Inflammatory macrophage (primary cell): ENCODE measurements around the gene PLIN1.
"Not testable (repeated sequence)": the region's sequence is repeated elsewhere in the genome, so short reads cannot be mapped to it uniquely, and the experiment has no call there.

Experiments used
- DNase-seq, 2 donors: peaks; one replicate each; pipeline ENCODE4 v3.0.0-alpha.2; 2020 to 2022
- total RNA-seq, 18 experiments: gene quantifications; one replicate each; lab custom pipeline; 2026; ENCODE audit warnings: mixed read lengths in 6 of 18, inconsistent platforms in 2 of 18; lab: John Stamatoyannopoulos, UW

PLIN1 gene, protein sequence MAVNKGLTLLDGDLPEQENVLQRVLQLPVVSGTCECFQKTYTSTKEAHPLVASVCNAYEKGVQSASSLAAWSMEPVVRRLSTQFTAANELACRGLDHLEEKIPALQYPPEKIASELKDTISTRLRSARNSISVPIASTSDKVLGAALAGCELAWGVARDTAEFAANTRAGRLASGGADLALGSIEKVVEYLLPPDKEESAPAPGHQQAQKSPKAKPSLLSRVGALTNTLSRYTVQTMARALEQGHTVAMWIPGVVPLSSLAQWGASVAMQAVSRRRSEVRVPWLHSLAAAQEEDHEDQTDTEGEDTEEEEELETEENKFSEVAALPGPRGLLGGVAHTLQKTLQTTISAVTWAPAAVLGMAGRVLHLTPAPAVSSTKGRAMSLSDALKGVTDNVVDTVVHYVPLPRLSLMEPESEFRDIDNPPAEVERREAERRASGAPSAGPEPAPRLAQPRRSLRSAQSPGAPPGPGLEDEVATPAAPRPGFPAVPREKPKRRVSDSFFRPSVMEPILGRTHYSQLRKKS
- 0 to 0.18 (median 0.05) reads per million in 18 experiments for total RNA-seq

DNA sequence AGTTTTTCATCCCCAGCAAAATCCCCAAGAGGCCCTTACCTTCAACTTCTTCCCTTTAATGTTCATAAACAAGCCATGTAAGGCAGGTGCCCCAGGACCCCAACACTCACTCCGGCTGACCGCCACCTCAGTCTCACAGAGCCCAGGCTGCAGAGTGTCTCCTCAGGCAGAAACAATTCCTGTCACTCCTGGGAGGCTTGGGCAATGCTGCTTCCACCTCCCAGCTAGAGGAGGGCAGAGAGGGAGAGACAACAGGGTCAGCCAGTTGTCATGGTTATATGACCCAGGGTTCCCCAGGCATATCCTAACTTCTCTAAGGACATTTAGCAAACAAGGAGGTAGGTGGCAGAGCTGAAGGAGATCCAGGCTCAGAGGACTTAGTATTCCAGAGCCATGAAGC is at the start of gene PLIN1:
TSS of gene PLIN1 (minus strand) at position 156 of the 400 bp plus-strand sequence. CDS start 1,878 bp downstream, outside the sequence.
- DNase-seq: no peak

DNA sequence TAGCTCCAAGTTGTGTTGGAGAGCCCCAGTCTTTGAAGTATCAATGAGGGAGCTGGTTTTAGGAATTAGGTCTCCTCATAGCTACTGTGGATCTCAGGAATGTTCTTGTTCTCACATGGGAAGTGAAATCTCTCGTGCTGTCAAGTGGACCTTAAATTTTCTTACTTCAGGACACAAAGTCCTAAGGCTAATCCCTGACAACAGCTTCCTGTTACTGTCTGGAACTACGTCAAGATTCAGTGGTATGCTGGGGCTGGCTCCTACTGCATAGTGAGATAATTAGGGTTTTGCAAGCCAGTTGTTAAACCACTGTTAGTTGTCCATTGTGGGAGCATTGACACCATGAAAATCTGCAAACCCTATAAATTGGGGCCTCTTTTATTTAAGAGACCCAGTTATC is 49.1 kb upstream of the PLIN1 start:
- DNase-seq: no peak

DNA sequence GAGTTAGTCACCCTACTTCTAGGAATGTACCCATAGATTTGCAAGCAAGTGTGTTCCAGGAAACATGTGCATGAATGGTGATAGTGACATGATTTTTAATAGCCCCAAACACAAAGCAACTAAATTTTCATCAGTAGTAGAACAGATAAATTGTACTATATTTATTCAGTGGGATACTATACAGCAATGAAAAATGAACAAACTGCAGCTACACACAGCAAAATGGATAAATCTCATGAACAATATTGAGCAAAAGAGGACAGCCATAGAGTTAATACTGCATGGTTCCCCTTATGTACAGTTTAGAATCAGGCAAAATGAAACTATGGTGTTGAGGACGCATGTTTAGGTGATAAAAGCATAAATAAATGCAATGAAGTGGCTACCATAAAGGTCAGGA is 45.9 kb upstream of the PLIN1 start:
- no peak for DNase-seq

DNA sequence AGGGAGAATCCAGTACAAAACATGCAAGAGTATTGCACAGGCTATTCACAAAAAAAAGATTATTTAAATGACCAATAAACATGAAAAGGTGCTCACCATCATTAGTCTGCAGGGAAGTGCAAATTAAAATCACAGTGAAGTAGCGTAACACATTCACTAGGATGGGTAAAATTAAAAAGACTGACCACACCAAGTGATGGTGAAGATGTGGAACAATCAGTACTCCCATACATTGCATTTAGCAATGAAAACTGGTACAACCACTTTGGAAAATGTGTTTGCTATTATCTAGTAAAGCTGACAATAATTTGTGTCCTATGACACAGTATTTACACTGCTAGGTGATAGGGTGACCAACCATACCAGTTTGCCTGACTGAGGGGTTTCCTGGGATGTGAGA is 45.5 kb upstream of the PLIN1 start:
- no peak for DNase-seq

DNA sequence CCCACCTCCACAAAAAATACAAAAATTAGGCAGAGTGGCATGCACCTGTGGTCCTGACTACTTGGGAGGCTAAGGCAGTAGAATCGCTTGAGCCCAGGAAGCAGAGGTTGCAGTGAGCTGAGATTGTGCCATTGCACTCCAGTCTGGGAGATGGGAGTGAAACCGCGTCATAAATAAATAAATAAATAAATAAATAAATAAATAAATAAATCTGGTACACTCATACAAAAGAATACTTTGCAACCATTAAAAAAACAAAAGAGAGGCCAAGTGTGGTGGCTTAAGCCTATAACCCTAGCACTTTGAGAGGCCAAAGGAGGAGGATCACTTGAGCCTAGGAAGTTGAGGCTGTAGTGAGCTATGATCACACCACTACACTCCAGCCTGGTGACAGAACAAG is 43.9 kb upstream of the PLIN1 start:
- DNase-seq: no peak

DNA sequence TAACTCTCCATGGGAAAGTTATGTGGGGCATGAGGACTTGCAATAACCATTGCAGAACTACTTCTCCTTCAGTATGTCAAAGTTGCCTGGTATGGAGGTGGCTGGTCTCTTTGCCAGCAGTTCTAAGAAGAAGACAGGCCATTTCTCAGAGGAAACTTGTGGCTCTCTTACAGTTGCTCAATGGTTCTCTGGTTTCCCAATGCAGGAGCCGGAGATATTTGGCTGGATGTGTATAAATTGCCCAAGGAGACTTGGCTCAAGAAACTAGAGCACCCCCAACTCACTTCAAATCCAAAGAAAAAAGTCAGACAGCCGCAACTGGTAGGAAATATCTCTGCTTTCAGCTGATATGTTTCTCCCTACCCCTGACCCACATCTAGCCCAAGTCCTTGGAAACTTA is 35.6 kb upstream of the PLIN1 start:
- DNase-seq: peak; percentile 79 to 90

DNA sequence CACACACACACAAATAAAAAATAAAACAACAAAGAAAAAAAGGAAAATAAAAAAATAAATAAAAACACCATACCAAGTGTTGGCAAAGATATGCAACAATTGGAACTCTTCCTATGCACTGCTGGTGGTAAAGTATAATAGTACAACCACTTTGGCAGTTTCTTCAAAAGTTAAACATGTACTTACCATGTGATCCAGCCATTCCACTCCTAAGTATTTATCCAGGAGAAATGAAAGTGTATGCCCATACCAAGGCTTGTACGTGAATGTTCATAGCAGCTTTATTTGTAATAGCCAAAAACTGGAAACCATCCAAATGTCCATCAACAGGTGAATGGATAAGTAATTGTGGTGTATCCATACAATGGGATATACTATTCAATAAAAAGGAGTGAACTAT is 28.4 kb upstream of the PLIN1 start:
- no peak for DNase-seq

DNA sequence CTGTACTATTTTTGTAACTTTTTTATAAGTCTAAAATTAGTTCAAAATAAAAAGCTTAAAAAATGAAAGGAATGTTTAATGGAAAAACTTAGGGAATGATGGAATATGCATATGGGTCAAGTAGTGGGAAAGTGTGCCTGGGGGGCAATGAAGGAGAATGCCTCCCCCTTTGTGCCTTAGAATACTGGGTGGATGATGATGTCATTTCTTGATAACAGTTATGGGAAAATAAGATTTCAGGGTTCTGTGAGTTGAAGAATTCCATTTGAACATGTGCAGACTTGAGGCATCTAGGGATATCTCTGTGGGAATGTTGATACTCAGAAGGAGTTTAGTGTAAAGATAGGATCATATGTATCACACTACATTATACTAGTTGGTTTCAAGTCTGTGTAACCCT is 25.2 kb upstream of the PLIN1 start:
- no peak for DNase-seq

DNA sequence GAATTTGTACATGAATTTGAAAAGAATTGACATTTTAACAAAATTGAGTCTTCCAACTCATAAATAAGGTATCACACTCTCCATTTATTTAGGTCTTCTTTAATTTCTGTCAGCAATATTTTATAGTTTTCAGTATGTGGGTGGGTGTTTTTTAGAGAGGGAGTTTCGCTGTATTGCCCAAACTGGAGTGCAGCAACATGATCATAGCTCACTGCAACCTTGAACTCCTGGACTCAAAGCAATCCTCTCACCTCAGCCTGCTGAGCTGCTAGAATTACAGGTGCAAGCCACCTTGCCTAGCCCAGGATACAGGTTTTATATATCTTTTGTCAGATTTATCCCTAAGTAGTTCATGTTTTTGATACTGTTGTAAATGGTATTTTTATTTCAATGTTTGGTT is 16.0 kb upstream of the PLIN1 start:
- DNase-seq: no peak

DNA sequence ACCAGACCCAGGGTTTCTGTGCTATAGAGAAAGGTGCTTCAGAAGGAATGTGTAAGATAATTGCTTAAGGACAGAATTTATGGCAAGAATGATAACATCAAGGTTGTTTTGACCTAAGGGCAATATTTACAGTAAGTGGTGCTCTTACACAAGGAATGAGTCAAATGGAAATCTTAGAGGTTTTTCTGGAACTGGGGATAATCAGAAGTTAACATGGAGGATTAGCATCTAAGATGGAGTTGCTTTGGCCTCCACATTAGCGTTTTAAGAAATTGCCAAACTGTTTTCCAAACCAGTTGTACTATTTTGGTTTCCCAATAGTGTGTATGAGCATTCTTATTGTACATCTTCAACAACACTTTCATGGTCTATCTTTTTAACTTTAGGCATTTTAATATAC is 14.5 kb upstream of the PLIN1 start:
- no peak for DNase-seq

DNA sequence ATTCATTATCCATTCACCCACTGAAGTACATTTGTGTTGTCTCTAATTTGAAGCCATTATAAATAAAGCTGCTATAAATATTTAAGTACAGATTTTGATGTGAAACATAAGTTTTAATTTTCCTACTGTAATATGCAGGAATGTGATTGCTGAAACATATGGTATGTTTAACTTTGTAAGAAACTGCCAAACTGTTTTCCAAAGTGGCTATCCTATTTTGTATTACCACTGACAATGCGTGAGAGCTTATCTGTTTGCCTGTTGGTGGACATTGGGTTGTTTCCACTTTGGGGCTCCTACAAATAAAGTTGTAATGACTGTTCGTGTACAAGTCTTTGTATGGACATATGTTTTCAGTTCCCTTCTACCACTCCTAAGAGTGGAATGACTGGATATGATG is 13.9 kb upstream of the PLIN1 start:
- no peak for DNase-seq

DNA sequence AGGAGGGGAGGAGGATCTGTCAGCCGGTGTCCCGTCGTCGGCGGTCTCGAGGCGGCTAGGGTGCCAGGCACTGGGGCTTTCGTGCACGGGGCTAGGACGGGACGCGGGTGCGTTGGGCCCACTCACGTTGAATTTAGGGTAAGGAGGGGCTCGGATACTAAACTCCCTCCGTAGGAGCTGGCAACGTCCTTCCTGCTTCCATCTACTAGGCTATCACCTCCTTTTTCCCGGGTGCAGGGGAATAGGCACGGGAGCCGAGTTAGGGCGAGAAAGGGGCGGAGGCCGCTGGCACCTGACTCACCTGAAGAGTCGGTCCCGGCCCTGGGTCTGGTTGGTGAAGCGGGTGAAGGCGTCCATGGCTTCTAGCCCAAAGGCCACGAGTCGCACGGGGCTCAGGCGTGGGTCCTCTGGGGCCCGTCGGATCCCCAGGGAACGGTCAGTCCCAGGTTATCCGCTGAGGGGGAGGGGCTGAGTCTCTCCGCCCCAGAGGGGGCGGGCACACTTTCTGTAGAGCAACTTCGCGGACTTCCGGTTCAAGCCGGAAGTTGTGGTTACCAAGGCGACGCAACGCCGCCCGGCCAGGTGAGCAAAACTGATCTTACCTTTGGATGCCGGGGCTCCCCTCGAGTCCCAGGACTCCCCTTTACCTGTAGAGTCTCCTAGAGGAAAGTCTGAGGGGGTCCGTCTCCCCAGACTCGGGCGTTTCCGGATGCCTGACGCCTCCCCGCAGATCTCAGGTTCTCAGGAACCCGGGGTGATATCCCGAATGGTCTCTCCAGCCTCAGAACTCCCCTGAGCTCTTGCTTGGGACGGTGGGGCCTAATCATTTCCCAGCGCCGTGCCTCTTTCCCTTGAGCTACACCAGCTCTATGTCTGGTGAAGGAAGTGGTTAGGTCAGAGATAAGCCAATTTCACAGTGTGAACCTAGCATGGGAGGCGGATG is 11.4 kb upstream of the PLIN1 start, which contains the start of the genes PEX11A and WDR93:
TSS of gene PEX11A (minus strand) at position 479 of the 943 bp plus-strand sequence. CDS start at position 357, 122 bp downstream.
TSS of gene WDR93 (plus strand) at position 536 of the 943 bp plus-strand sequence. CDS start 10,936 bp downstream, outside the sequence.
- peak; percentile 66 to 82 for DNase-seq

DNA sequence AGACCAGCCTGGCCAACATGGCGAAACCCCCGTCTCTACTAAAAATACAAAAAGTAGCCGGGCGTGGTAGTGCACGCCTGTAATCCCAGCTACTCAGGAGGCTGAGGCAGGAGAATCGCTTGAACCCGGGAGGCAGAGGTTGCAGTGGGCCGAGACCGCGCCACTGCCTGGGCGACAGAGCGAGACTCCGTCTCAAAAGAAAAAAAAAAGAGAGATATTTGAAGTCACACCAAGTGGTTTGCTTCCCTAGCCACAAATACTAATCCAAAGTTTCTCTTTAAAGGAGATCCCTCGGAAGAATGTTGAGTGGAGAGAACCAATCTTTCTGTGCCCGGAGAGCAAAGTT is 10.7 kb upstream of the PLIN1 start:
- not testable (repeated sequence) for DNase-seq

DNA sequence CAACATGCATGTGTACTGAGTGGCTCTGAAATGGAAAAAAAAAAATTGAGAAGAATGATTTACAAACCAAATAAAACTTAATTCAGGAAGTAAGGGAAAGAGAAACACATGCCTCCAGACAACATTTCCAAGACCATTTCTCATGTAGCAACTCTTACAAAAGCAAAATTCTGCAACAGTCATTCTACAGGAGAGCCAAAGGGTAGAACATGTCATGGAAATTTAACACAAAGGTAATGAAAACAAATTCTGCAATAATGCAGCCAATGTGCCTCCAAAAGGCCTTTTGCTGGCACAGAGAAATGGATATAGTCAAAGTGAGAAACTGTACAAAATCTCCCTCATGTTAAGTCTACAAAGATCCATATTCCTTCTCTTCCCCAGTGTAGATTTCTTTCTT is 7.4 kb upstream of the PLIN1 start:
- no peak for DNase-seq

DNA sequence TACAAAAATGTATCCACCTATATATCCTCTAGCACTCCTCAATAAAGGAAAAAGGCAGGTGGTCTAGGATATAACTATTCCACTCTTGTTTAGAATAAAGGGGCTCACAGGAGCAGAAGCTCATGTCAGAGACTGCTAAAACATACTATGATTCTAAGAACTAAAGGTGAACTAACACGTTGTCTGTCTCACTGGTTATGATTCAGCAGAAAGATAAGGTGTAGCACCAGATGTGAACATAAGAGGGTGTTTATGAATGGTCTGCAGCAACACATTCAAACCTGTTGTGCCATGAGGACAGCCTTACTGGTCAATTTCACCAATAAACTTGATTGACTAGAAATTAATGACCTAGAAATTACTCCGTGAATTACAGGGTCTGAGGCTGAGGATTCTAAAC is 6.8 kb upstream of the PLIN1 start:
- DNase-seq: no peak

DNA sequence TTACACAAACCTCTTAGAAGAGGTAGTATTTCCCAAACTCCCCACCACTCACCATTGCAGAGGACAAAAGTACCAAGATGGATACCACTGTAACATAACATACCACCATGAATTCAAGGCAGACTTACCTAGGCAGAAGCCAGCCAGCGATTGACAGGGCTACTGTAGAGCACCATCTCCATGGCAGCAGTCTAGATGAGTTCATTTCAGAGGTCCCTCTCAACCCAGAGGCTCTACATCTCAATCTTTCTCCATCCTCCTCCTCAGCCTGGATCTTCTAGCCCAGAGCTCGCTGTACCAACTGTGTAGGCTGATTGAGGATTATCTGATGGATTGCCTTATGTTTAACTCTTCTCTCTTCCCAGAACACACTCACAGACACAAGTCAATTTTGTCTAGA is 2.0 kb upstream of the PLIN1 start:
- no peak for DNase-seq

DNA sequence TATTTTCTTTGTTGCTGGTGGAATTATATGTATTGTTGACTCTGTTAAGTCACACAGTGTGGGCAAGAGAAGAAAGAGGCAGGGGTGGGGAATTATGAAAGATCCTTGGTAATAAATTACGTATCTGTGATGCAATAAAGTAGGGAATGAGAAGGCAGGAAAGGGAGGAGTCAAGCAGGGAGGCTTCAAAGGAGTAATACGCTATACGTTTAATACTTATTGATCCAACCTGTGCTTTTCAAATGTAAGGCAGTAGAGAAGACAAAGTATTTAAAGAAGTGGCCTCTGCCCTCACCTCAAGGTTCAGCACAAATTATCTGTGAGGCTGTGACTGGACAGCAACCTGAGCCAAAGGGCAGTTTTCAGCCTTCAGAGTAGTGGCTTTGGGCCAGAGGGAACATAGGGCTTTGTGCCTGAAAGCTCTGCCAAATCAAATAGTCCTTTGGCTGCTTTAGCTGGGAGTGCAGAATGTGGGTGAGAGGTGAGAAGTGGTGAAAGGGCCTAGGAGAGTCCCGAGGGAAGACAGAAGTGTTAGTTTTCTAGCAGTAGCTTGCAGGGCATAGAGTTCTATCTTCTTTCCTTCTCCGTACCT is 1.2 kb upstream of the PLIN1 start:
- no peak for DNase-seq

DNA sequence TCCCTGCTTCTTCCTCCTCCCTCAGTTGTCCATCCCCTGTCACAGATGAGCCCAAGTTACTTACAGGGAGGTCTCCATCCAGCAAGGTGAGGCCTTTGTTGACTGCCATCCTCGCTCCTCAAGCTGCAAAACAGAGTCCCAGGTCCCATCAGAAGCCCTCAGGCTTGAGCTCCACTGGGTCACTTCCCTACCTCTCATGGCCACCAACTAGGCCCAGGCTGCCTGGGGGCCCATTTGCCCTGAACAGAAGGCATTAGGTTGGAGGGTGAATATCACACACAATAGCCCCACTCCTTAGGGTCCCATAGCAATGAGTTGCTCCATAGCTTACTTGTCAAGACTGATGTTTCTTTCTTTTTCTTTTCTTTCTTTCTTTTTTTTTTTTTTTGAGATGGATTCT is 1.8 kb downstream of the PLIN1 start:
- DNase-seq: no peak

DNA sequence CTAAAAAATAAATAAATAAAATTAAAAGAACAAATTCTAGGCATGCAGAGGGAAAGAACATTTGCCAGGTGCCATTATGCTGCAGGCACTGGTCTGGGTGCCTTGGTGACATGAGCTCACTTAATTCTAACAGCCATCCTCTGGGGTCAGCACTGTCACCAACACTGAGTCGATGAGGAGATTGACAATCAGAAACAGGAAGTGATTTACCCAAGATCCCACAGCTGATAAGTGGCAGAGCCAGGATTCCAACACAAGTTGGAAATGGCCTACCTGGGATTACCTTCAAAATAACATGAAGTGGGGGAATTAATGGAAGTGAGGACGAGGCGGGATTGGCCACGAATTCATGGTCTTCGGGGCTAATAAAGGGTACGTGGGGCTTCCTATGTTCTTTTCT is 3.6 kb downstream of the PLIN1 start:
- DNase-seq: no peak

DNA sequence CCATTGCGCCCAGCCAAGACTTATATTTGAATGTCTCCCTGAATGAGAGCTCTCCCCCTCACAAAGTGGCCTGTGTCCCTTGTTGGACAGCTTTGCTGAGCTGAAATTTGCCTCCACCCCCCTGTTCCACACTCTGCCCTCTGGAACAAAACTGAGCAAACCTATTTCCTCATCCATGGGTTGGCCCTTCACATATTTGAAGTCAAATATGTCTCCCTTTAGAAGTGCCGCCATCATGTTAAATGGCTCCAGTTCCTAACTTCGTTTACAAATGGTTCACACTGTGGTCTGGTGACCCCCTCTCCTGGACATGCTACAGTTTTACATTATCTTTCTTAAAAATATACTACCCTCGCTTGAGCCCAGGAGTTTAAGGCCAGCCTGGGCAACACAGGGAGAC is 4.6 kb downstream of the PLIN1 start:
- no peak for DNase-seq

DNA sequence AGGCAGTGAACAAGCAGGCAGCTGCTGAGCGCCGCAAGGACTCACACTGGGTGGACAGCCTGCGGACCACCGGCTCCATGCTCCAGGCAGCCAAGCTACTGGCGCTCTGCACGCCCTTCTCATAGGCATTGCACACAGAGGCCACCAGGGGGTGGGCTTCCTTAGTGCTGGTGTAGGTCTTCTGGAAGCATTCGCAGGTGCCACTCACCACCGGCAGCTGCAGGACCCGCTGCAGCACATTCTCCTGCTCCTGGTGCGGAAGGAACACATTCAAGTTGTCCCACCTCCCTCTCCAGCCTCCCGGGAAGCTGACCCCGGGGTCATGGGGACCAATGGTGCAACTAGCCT is 6.0 kb downstream of the PLIN1 start:
- DNase-seq: peak in 1 of 2 donors; percentile 9

DNA sequence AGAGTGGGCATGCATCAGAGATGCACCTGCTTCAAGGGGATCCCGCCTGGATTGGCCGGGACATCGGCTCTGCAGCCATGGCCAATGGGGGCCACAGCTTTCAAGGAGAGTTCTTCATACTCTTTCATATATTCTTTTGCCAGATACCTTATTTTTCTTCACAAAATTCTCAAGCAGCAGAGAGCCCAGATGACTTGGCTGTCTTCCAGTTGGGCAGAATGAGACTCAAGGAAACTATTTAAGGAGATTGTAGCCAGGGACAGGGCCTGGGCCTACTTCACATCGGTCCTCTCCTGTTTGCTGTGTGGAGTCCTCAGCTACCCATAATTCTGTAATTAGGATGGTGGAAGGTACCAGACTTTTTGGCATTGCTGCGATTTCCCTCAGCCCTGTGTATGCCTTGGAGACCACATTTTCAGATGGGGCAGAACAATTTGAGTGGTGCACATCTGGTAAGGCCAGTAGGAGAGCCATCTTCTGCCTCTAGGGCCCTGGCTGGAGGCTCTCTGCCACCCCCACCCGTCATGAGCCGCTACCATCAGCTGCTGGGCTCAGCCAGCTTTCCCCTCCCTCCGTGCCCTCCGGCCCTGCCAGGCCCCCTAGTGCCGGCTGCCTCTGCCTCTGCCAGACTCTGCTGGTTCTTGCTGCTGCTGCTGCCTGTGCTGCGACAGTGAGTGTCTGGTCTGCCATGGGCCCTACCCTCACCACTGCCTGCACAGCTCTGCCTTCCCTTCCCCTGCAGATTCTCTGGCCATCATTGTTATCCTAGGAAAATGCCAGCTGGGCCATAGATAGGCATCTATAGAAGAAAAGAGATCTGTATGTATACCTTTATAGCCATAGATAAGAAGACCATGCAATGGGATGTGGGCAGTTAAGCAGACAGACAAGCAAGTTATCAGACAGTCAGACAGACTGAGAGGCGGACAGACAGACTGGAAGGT is 6.7 kb downstream of the PLIN1 start:
- DNase-seq: no peak
